Measurements from ENCODE around the gene SLC6A17.
A peak's percentile ranks its signal among the peaks of the same experiment; 100 is the strongest.

Gene SLC6A17

GRCh38 chr1:110150330-110151174 is at the start of gene SLC6A17:
TSS of gene SLC6A17 (plus strand) at chr1:110150494. CDS start at chr1:110166930, 16,436 bp downstream.
- DNase-seq: no peak

GRCh38 chr1:110102081-110102480 is 48.2 kb upstream of the SLC6A17 start:
- no peak for DNase-seq

GRCh38 chr1:110106013-110106941 is 44.0 kb upstream of the SLC6A17 start:
- peak; percentile 54 for DNase-seq

- DNase-seq: no peak
Measured at GRCh38 chr1:110107867-110108469, 42.3 kb upstream of the SLC6A17 start.

- no peak for DNase-seq
Measured at GRCh38 chr1:110111081-110111480, 39.2 kb upstream of the SLC6A17 start.

GRCh38 chr1:110112143-110112542 is 38.2 kb upstream of the SLC6A17 start, which contains the start of gene UBL4B:
TSS of gene UBL4B (plus strand) at chr1:110112443. CDS start at chr1:110112535, 92 bp downstream.
- DNase-seq: no peak

- DNase-seq: no peak
Measured at GRCh38 chr1:110112656-110113055, 37.6 kb upstream of the SLC6A17 start.

GRCh38 chr1:110113551-110113950 is 36.7 kb upstream of the SLC6A17 start:
- DNase-seq: no peak

GRCh38 chr1:110114173-110114572 is 36.1 kb upstream of the SLC6A17 start:
- DNase-seq: no peak

- no peak for DNase-seq
Measured at GRCh38 chr1:110114784-110115183, 35.5 kb upstream of the SLC6A17 start.

GRCh38 chr1:110118636-110119396 is 31.5 kb upstream of the SLC6A17 start:
- no peak for DNase-seq

- DNase-seq: no peak
Measured at GRCh38 chr1:110119843-110120242, 30.5 kb upstream of the SLC6A17 start.

GRCh38 chr1:110120960-110121561 is 29.2 kb upstream of the SLC6A17 start:
- no peak for DNase-seq

GRCh38 chr1:110123224-110123623 is 27.1 kb upstream of the SLC6A17 start:
- DNase-seq: no peak

- DNase-seq: no peak
Measured at GRCh38 chr1:110125810-110126209, 24.5 kb upstream of the SLC6A17 start.

- DNase-seq: no peak
Measured at GRCh38 chr1:110130113-110130591, 20.1 kb upstream of the SLC6A17 start.

GRCh38 chr1:110130989-110131388 is 19.3 kb upstream of the SLC6A17 start:
- DNase-seq: no peak

- DNase-seq: no peak
Measured at GRCh38 chr1:110132682-110133081, 17.6 kb upstream of the SLC6A17 start.

- DNase-seq: no peak
Measured at GRCh38 chr1:110133436-110133835, 16.9 kb upstream of the SLC6A17 start.

- DNase-seq: no peak
Measured at GRCh38 chr1:110134050-110134595, 16.2 kb upstream of the SLC6A17 start.

- DNase-seq: no peak
Measured at GRCh38 chr1:110135246-110135645, 15.0 kb upstream of the SLC6A17 start.
